ENCODE data around the gene STAT6. TPM values are rescaled to one million over a fixed set of nuclear protein-coding genes. Genes with fewer than 3 reads are reported as not detected.
"Not testable (repeated sequence)": the region's sequence is repeated elsewhere in the genome, so short reads cannot be mapped to it uniquely, and the experiment has no call there.

Gene STAT6
- total and polyA plus RNA-seq, 8 donors = 137 to 237 (median 173) TPM

- no peak overlapping the region for H3K27ac ChIP-seq
- no peak for TF ChIP-seq CTCF (IDR thresholded peaks at IDR 0.05)
Observed at GRCh38 chr12:57057067-57057751, 54.0 kb downstream of the STAT6 start.

GRCh38 chr12:57055824-57056223 lies 55.3 kb downstream of the STAT6 start:
- H3K9me3 ChIP-seq = no peaks in the 10 kb centered on the region
- no peak overlapping the region for H3K4me3 ChIP-seq
- no peak for TF ChIP-seq CTCF (IDR thresholded peaks at IDR 0.05)
- peaks cover 0 to 29% of the 10 kb centered on the region in 2 donors for H3K36me3 ChIP-seq
- DNase-seq (no peak), ATAC-seq (no peak)
- no peaks in the 10 kb centered on the region for H3K27me3 ChIP-seq
- peaks cover 0 to 5% of the 10 kb centered on the region in 2 donors for H3K4me1 ChIP-seq
- intact Hi-C loops (cut with DNase I) = no loop called here
- H3K27ac ChIP-seq = no peak overlapping the region

More at GRCh38 chr12:57057067-57057751, 54.0 kb downstream of the STAT6 start:
- no peaks in the 10 kb centered on the region for H3K9me3 ChIP-seq
- H3K4me1 ChIP-seq = peaks cover 0 to 5% of the 10 kb centered on the region in 2 donors
- H3K36me3 ChIP-seq = peaks cover 0 to 35% of the 10 kb centered on the region in 2 donors
- intact Hi-C loops (cut with DNase I) = no loop called here
- no peaks in the 10 kb centered on the region for H3K27me3 ChIP-seq
- ATAC-seq = no peak
- no peak for DNase-seq
- no peak overlapping the region for H3K4me3 ChIP-seq

GRCh38 chr12:57053901-57054300 lies 57.3 kb downstream of the STAT6 start:
- not testable (repeated sequence) for ATAC-seq
- H3K4me1 ChIP-seq = peaks cover 0 to 11% of the 10 kb centered on the region in 2 donors

GRCh38 chr12:57053146-57053545 lies 58.0 kb downstream of the STAT6 start:
- H3K36me3 ChIP-seq; DNase-seq; H3K27me3 ChIP-seq; H3K27ac ChIP-seq; intact Hi-C loops (cut with DNase I); ATAC-seq; H3K9me3 ChIP-seq; H3K4me3 ChIP-seq: not testable (repeated sequence)
- H3K4me1 ChIP-seq = peaks cover 0 to 19% of the 10 kb centered on the region in 2 donors

More at GRCh38 chr12:57053901-57054300, 57.3 kb downstream of the STAT6 start:
- DNase-seq; H3K27ac ChIP-seq; H3K27me3 ChIP-seq; H3K4me3 ChIP-seq; H3K9me3 ChIP-seq; intact Hi-C loops (cut with DNase I): not testable (repeated sequence)
- H3K36me3 ChIP-seq = peaks cover 0 to 10% of the 10 kb centered on the region in 2 donors

- no peak for ATAC-seq
- Histone ChIP-seq H3K36me3 (no peaks in the 10 kb centered on the region), H3K4me1 (peaks cover 0 to 40% of the 10 kb centered on the region in 2 donors), H3K27ac (no peak overlapping the region), H3K4me3 (no peak overlapping the region), H3K9me3 (no peaks in the 10 kb centered on the region), H3K27me3 (no peaks in the 10 kb centered on the region)
- DNase-seq = no peak
- TF ChIP-seq CTCF (IDR thresholded peaks at IDR 0.05) = no peak
- intact Hi-C loops (cut with DNase I) = no loop called here
Observed at GRCh38 chr12:57051011-57051410, 60.2 kb downstream of the STAT6 start.

- Histone ChIP-seq H3K4me1 (peaks cover 0 to 38% of the 10 kb centered on the region in 2 donors), H3K9me3 (no peaks in the 10 kb centered on the region), H3K4me3 (no peak within 1 kb of the TSS), H3K27ac (peak within 1 kb of the TSS in 1 of 2 donors; percentile 28), H3K36me3 (no peaks in the 10 kb centered on the region), H3K27me3 (peaks cover 0 to 6% of the 10 kb centered on the region in 2 donors)
- DNase-seq (no peak), ATAC-seq (peak; percentile 42)
- intact Hi-C loops (cut with DNase I) = no loop called here
- no peak for TF ChIP-seq CTCF (IDR thresholded peaks at IDR 0.05)
Observed at GRCh38 chr12:57049890-57050289, 61.3 kb downstream of the STAT6 start, which contains the start of gene MYO1A. Gene MYO1A (minus strand): TSS chr12:57050129. CDS start chr12:57048323, 1,806 bp downstream.

Data from left lung (tissue), 10 donors.